LoVo (cell line): ENCODE measurements around the gene LRCH2.

ENCODE experiments used
- DNase-seq: peaks from one replicate; pipeline ENCODE4 v3.0.0-alpha.2; 2016; ENCODE audit warnings: low spot score

The LRCH2 gene

DNA sequence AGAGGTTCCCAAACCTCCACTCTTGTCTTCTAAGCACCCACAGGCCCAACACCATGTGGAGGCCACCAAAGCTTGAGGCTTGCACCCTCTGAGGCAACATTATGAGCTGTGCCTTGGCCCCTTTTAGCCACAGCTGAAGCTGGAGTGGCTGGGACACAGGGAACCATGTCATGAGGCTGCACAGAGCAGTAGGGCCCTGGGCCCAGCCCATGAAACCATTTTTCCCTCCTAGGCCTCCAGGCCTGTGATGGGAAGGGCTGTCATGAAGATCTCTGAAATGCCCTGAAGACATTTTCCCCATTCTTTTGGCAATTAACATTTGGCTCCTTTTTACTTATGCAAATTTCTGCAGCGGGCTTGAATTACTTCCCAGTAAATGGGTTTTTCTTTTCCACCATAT lies 29.9 kb downstream of the LRCH2 start:
- DNase-seq, result no peak

GRCh38 chrX:115192244-115192700 lies 41.6 kb downstream of the LRCH2 start:
- DNase-seq, result no peak

DNA sequence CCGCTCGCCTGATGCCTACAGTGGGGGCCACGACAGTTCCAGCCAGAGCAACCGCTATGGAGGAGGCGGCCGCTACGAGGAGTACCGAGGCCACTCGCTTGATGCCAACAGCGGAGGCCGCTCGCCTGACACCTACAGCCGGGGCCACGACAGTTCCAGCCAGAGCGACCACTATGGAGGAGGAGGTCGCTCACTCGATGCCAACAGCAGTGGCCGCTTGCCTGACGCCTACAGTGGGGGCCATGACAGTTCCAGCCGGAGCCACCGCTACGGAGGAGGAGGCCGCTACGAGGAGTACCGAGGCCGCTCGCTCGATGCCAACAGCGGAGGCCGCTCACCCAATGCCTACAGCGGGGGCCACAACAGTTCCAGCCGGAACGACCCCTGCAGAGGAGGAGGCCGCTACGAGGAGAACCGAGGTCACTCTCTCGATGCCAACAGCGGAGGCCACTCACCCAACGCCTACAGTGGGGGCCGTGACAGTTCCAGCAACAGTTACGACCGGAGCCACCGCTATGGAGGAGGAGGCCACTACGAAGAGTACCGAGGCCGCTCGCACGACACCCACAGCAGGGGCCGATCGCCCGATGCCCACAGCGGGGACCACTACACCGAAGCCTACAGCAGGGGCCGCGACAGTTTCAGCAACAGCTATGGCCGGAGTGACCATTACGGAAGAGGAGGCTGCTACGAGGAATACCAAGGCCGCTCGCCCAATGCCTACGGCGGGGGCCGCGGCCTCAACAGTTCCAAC lies 42.2 kb downstream of the LRCH2 start:
- no peak for DNase-seq

- no peak for DNase-seq
Measured at GRCh38 chrX:115190636-115191489, 43.0 kb downstream of the LRCH2 start.

GRCh38 chrX:115189646-115190635 lies 44.0 kb downstream of the LRCH2 start:
- DNase-seq, result no peak

DNA sequence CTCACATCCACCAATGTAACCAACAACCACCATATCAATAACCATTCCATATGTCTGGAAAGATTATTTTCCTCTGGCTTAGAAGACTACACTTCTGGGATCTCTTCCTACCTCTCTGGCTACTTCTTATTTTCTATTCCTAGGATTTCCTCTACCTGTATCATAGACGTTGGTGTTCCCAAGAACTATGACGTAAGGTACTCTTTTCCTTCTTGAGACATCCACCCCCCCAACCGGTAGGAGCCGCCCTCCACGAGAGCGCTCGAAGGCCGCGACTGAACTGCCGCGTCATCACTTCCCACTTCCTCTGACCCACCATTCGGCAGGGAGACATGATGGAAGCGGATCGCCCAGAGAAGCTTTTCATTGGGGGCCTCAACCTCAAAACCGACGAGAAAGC lies 44.8 kb downstream of the LRCH2 start, which contains the start of gene RBMXL3:
Gene RBMXL3 (plus strand): TSS at position 301 of the 400 bp plus-strand sequence. CDS start 32 bp downstream, at position 333.
- no peak for DNase-seq

GRCh38 chrX:115183980-115184379 lies 49.9 kb downstream of the LRCH2 start:
- DNase-seq, result no peak

GRCh38 chrX:115178473-115178872 lies 55.4 kb downstream of the LRCH2 start:
- no peak for DNase-seq

- DNase-seq, result no peak
Measured at GRCh38 chrX:115177932-115178331, 56.0 kb downstream of the LRCH2 start.

- no peak for DNase-seq
Measured at GRCh38 chrX:115174548-115174947, 59.3 kb downstream of the LRCH2 start.

GRCh38 chrX:115173181-115173580 lies 60.7 kb downstream of the LRCH2 start:
- DNase-seq, result no peak

DNA sequence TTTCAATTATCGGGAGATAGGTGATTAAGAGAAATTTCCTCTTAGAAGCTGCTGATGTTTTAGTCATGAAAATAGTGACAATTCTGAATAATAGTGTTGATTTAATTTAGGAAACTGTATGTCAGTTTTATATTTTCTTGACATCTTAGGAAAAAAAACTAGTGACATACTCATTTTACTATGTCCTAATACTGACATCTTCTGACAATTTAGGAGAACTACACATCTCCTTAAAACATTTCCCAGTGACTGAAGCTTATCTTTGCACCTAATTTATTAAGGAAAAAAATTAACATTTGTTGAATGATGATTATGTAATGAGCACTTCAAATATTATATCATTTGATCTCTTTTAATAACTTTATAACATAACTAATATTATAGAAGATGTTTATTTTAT lies 86.7 kb downstream of the LRCH2 start:
- peak; percentile 4 for DNase-seq

- no peak for DNase-seq
Measured at GRCh38 chrX:115142057-115142456, 91.8 kb downstream of the LRCH2 start.

- DNase-seq, result no peak
Measured at GRCh38 chrX:115138040-115138439, 95.9 kb downstream of the LRCH2 start.

- no peak for DNase-seq
Measured at GRCh38 chrX:115134382-115134781, 99.5 kb downstream of the LRCH2 start.

- no peak for DNase-seq
Measured at GRCh38 chrX:115112411-115112810, 121.5 kb downstream of the LRCH2 start.

GRCh38 chrX:115098897-115099296 lies 135.0 kb downstream of the LRCH2 start:
- DNase-seq, result no peak

DNA sequence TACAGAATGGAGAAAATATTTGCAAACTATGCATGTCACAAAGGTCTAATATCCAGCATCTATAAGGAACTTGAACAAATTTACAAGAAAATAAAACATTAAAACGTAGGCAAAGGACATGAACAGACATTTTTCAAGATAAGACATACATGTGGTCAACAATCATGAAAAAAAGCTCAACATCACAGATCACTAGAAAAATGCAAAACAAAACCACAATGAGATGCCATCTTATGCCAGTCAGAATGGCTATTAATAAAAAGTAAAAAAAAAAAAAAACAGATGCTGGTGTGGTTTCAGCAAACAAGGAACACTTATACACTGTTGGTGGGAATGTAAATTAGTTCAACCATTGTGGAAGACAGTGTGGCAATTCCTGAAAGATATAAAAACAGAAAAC lies 140.7 kb downstream of the LRCH2 start:
- DNase-seq, result no peak

GRCh38 chrX:115089419-115089818 lies 144.5 kb downstream of the LRCH2 start:
- DNase-seq, result no peak

DNA sequence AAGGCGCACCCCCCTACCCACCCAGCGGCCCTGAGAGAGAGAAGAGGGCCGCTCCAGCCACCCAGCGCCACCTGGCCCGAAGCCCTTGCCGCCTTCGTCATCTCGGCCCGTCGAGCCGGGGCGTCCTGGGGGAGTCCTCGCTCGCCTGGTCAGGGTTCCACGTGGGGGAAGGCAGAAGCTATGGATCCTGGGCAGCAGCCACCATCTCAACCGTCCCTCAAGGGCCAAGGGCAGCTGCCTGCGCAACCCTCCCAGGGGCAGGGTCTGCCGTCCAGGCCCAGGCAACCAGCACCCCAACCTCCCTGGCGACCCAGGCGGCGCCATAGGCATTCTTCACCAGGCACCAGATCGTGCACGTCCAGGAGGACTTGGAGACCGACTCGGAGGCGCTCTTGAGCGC lies 165.0 kb downstream of the LRCH2 start:
- no peak for DNase-seq

GRCh38 chrX:115067812-115068211 lies 166.1 kb downstream of the LRCH2 start:
- no peak for DNase-seq

GRCh38 chrX:115065304-115065703 lies 168.6 kb downstream of the LRCH2 start:
- no peak for DNase-seq
